Endothelial cell of umbilical vein (primary cell): ENCODE results near the gene NWD2. TPM values are rescaled to one million over a fixed set of nuclear protein-coding genes. Genes with fewer than 3 reads are reported as not detected.

Experiments used
- BruUV-seq: library from RNA; stranded (reverse); fragments of 400-500 nt; replicated peaks from 2 replicates; lab custom pipeline; 2021; lab: Mats Ljungman, UMichigan
- CTCF ChIA-PET: fragments of 300-600, 350-600 bp; sonication (Branson Sonifier 250); formaldehyde crosslinking; loops from one replicate; lab custom pipeline; 2021; ENCODE audit warnings: antibody characterized with exemption, inconsistent platforms; lab: Charles Lee
- POLR2A ChIA-PET: fragments of 300-600, 350-600 bp; sonication (Branson Sonifier 250); formaldehyde crosslinking; loops from one replicate; lab custom pipeline; 2021; ENCODE audit warnings: antibody characterized with exemption, inconsistent platforms; lab: Charles Lee
- DNase-seq: peaks from one replicate; pipeline ENCODE4 v3.0.0-alpha.2; 2011; ENCODE audit warnings: low read depth, low spot score
- FAIRE-seq: peaks from 2 replicates; lab custom pipeline; 2011; peaks lifted over from hg19 to GRCh38; lab: Jason Lieb, UNC
- H2AFZ ChIP-seq: 2 replicates; pipeline ENCODE4 v1.6.0; 2012; ENCODE audit warnings: low read depth, low read length, control low read depth, inconsistent platforms
- H3K27ac ChIP-seq: 2 replicates; pipeline ENCODE4 v1.5.1; 2011; ENCODE audit warnings: low read depth, mild to moderate bottlenecking, control low read depth, low read length, moderate library complexity; ENCODE audit not compliant: insufficient read depth
- H3K27me3 ChIP-seq, 2 experiments: 2 replicates each; pipeline versions ENCODE4 v1.6.0 to v1.6.1; 2011; ENCODE audit warnings: low read length in 2 of 2, mixed read lengths in 1 of 2; ENCODE audit not compliant: control insufficient read depth in 2 of 2, insufficient read depth in 2 of 2
- H3K36me3 ChIP-seq, 2 experiments: 2 replicates in 1 of 2; 3 replicates in 1 of 2; pipeline ENCODE4 v1.5.1; 2011; ENCODE audit warnings: low read length in 2 of 2, mild to moderate bottlenecking in 1 of 2, moderate library complexity in 1 of 2; ENCODE audit not compliant: control insufficient read depth in 2 of 2, insufficient read depth in 2 of 2; ENCODE audit errors: extremely low read depth in 1 of 2
- H3K4me1 ChIP-seq: 3 replicates; pipeline ENCODE4 v1.5.1; 2011; ENCODE audit warnings: mild to moderate bottlenecking, low read length; ENCODE audit not compliant: control insufficient read depth, insufficient read depth; ENCODE audit errors: extremely low read depth
- H3K4me2 ChIP-seq: 2 replicates; pipeline ENCODE4 v1.6.1; 2011; ENCODE audit warnings: low read length, control low read depth, mixed read lengths; ENCODE audit not compliant: insufficient read depth
- H3K4me3 ChIP-seq, 3 experiments: fragments of 200-600 bp in 1 of 3; sonication (generic), shearing (Covaris generic) in 1 of 3; replicated peaks in 1 of 3; 2 replicates each; pipeline ENCODE4 v1.5.1; 2011 to 2016; ENCODE audit warnings: control low read depth in 3 of 3, low read length in 3 of 3, mild to moderate bottlenecking in 2 of 3, inconsistent platforms in 1 of 3, low read depth in 1 of 3, moderate library complexity in 1 of 3; ENCODE audit not compliant: insufficient read depth in 1 of 3
- H3K79me2 ChIP-seq: 2 replicates; pipeline ENCODE4 v1.6.0; 2012; ENCODE audit warnings: low read length, inconsistent platforms; ENCODE audit not compliant: control insufficient read depth, insufficient read depth
- H3K9ac ChIP-seq: replicated peaks from 2 replicates; pipeline ENCODE3; 2011; ENCODE audit warnings: low read length, control low read depth; ENCODE audit not compliant: insufficient read depth; ENCODE audit errors: extremely low read depth
- H3K9me1 ChIP-seq: replicated peaks from 3 replicates; pipeline ENCODE4 v1.6.0; 2011; ENCODE audit warnings: mild to moderate bottlenecking, low read length; ENCODE audit not compliant: control insufficient read depth, insufficient read depth; ENCODE audit errors: extremely low read depth
- H3K9me3 ChIP-seq: replicated peaks from 2 replicates; pipeline ENCODE4 v1.5.1; 2012; ENCODE audit warnings: low read length, inconsistent platforms; ENCODE audit not compliant: control insufficient read depth, insufficient read depth
- H4K20me1 ChIP-seq: replicated peaks from 2 replicates; pipeline ENCODE3; 2011; ENCODE audit warnings: mild to moderate bottlenecking, low read length; ENCODE audit not compliant: control insufficient read depth, insufficient read depth; ENCODE audit errors: extremely low read depth
- EZH2 ChIP-seq: IDR thresholded peaks from 2 replicates; pipeline ENCODE4 v1.6.1; 2012; ENCODE audit warnings: borderline replicate concordance, low read depth, mild to moderate bottlenecking, moderate library complexity, low read length, inconsistent platforms; ENCODE audit not compliant: severe bottlenecking
- FOS ChIP-seq: IDR thresholded peaks from 2 replicates; pipeline ENCODE4 v1.6.1; 2011; ENCODE audit warnings: mild to moderate bottlenecking, low read length, moderate library complexity, borderline replicate concordance; ENCODE audit not compliant: insufficient read depth
- GATA2 ChIP-seq: IDR thresholded peaks from 2 replicates; pipeline ENCODE4 v1.7.0; 2011; ENCODE audit warnings: low read depth, mild to moderate bottlenecking, moderate library complexity, mixed read lengths, low read length; ENCODE audit not compliant: insufficient read length, insufficient read depth
- JUN ChIP-seq: IDR thresholded peaks from 2 replicates; pipeline ENCODE4 v1.6.1; 2011; ENCODE audit warnings: borderline replicate concordance, low read depth; ENCODE audit not compliant: insufficient read length, insufficient read depth
- MYC ChIP-seq: IDR thresholded peaks from one replicate; pipeline ENCODE4 v1.6.1; 2011; ENCODE audit warnings: mild to moderate bottlenecking, low read depth, low read length
- POLR2A ChIP-seq: IDR thresholded peaks from 2 replicates; pipeline ENCODE4 v1.6.1; 2012; ENCODE audit warnings: low read depth, mild to moderate bottlenecking, control low read depth, low read length
- POLR2AphosphoS5 ChIP-seq: IDR thresholded peaks from 2 replicates; pipeline ENCODE4 v1.6.1; 2012; ENCODE audit warnings: low read depth, mild to moderate bottlenecking, control low read depth, low read length, moderate library complexity; ENCODE audit not compliant: insufficient read depth
- dilution Hi-C: fragments of 300-500 bp; cut with MboI; formaldehyde crosslinking; loops from one replicate; pipeline ENCODE4 v1.15.0; 2019; ENCODE audit warnings: low sequenced_read_pairs; ENCODE audit not compliant: extremely low pct_ligation_motif_present
- intact Hi-C: fragments of 100-400 bp; cut with micrococcal nuclease; formaldehyde crosslinking; loops from one replicate; pipeline ENCODE4 v1.10.0; 2022
- polyA plus RNA-seq, 4 experiments: library from polyadenylated mRNA; depleted of rRNA in 3 of 4; stranded (reverse) in 3 of 4; unstranded in 1 of 4; fragments of >200 nt; gene quantifications; 2 replicates each; pipeline versions ENCODE4 v1.2.1 to v1.2.3, GENCODE V29; 2011 to 2012; ENCODE audit warnings: missing spikeins in 1 of 4
- total RNA-seq: library from RNA; stranded (reverse); gene quantifications from 2 replicates; pipeline ENCODE4 v1.2.3, GENCODE V29; 2021

Gene NWD2
- total and polyA plus RNA-seq, 2 donors (not counting 3 experiments of a cell fraction or from before 2014, with no cell fraction given) = not detected

DNA sequence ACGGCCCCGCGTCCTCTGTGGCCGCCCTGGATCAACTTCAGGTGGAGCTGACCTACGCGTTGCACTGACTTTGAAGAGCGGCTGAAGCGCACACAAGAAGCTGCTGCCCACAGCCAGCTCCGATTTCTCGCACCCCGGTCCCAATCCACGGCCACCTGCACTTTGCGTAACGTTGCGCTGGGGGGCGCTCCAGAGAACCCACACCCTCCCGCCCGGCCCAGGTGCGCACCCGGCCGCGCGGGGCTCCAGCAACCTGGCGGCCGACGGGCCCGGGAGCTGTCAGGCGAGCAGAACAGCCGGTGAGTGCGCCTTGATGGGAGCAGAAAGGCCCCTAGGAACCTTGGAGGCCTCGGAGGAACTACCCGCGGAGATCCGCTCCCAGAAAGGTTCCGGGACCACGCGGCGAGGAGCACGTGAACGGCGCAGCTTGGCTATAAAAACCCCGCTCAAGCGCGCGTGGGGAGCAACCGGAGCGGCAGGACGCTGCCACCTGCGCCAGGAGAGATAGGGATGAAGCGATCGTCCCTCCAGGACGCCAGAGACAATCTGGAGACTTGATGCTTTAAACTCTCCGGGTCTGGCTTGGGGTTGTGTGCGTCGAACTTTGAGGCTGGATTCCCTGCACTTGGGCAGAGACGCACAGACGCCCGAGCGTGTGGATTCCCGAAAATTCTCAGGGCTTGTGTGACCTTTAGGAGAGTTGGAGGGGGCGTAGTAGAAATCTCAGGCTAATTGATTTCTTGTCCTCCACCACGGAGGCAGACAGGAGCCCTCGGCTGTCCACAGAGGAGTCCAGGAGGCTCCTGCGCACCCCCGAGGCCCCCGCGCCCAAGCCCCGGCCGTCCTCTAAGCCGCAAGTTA is 591 bp upstream of the NWD2 start:
- Histone ChIP-seq H3K79me2 (no peaks in the 10 kb centered on the region), H3K27ac (no peak overlapping the region), H3K36me3 (no peaks in the 10 kb centered on the region), H3K9me1 (no peaks in the 10 kb centered on the region), H3K9ac (no peak overlapping the region), H2AFZ (no peak overlapping the region), H3K27me3 (peaks cover 15 to 27% of the 10 kb centered on the region in 2 experiments), H3K9me3 (no peaks in the 10 kb centered on the region), H3K4me3 (no peak overlapping the region), H4K20me1 (no peaks in the 10 kb centered on the region), H3K4me1 (no peaks in the 10 kb centered on the region), H3K4me2 (no peak overlapping the region)
- ChIA-PET CTCF (no interaction called here), POLR2A (no interaction called here)
- intact Hi-C loops = no loop called here
- FAIRE-seq = no peak
- TF ChIP-seq MYC (no peak), POLR2AphosphoS5 (no peak), EZH2 (no peak), POLR2A (no peak), FOS (no peak), JUN (no peak), GATA2 (no peak)
- no TSS peak for BruUV-seq
- DNase-seq = no peak
- dilution Hi-C loops = no loop called here
